NCI-H748 (cell line): ENCODE results near the gene CHRNA9.
A peak's percentile ranks its signal among the peaks of the same experiment; 100 is the strongest.
"Not testable (repeated sequence)": the region's sequence is repeated elsewhere in the genome, so short reads cannot be mapped to it uniquely, and the experiment has no call there.

Source experiments
- DNase-seq: peaks from one replicate; lab custom pipeline; 2025; ENCODE audit not compliant: unreplicated experiment; lab: John Stamatoyannopoulos, UW

CHRNA9 gene

DNA sequence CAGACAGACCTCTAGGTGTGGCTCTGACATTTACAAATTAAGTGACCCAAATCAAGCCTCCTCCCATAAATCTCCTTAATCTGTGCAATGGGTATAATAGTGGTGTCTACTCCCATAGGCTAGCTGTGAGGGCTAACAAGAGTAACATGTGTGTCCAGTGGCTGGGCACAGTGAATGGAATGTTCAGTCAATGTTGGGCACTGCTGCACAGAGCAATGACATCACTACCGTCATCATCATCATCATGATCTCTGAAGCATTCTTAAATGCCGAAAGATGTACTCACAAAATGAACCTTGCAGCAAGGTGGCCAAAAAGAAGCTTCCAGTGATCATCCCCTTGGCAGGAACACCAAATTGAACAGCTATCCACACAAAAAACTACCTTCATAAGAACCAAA, 43.5 kb downstream of the CHRNA9 start:
- no peak for DNase-seq

DNA sequence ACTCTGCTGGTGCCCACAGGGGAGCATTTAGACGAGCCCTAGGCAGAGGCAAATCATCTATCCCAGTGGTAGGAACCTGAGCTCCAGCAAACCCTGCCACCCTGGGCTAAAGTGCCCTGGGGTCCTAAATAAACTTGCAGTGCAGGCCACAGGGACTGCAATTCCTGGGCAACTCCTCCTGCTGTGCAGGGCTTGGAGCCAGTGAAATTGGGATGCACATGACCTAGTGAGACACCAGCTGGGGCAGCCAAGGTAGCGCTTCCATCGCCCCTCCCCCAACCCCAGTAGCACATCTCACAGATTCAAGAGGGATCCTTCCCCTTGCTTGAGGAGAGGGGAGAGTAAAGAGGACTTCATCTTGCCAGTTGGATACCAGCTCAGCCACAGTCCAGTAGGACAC, 44.1 kb downstream of the CHRNA9 start:
- no peak for DNase-seq

DNA sequence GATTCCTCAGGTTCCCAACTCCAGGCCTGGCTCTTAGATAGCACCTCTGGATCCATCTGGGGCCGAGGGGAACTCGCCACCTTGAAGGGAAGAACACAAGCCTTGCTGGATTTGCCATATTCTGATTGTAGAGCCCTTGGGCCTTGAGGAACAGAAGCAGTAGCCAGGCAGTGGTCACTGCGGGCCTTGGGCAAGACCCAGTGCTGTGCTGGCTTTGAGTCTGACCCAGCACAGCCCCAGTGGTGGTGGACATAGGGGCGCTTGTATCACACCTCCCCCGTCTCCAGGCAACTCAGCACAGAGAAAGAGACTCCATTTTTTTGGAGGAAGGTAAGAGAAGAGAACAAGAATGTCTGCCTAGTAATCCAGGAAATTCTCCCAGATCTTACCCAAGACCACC, 45.5 kb downstream of the CHRNA9 start:
- DNase-seq, result no peak

- no peak for DNase-seq
Measured at GRCh38 chr4:40388239-40388638, 53.1 kb downstream of the CHRNA9 start.

- DNase-seq, result no peak
Measured at GRCh38 chr4:40389986-40390385, 54.9 kb downstream of the CHRNA9 start.

DNA sequence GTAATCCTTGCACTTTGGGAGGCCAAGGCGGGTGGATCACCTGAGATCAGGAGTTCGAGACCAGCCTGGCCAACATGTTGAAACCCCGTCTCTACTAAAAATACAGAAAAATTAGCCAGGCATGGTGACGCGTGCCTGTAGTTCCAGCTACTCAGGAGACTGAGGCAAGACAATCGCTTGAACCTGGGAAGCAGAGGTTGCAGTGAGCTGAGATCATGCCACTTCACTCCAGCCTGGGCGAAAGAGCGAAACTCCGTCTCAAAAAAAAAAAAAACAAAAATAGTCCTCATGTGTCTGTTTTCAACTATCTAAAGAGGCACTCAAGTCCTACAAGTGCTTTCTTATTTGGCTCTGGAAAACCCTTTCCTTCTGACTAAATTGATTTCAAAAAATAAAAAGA, 57.1 kb downstream of the CHRNA9 start:
- not testable (repeated sequence) for DNase-seq

- no peak for DNase-seq
Measured at GRCh38 chr4:40394236-40394635, 59.1 kb downstream of the CHRNA9 start.

GRCh38 chr4:40395166-40395900, 60.2 kb downstream of the CHRNA9 start:
- no peak for DNase-seq

DNA sequence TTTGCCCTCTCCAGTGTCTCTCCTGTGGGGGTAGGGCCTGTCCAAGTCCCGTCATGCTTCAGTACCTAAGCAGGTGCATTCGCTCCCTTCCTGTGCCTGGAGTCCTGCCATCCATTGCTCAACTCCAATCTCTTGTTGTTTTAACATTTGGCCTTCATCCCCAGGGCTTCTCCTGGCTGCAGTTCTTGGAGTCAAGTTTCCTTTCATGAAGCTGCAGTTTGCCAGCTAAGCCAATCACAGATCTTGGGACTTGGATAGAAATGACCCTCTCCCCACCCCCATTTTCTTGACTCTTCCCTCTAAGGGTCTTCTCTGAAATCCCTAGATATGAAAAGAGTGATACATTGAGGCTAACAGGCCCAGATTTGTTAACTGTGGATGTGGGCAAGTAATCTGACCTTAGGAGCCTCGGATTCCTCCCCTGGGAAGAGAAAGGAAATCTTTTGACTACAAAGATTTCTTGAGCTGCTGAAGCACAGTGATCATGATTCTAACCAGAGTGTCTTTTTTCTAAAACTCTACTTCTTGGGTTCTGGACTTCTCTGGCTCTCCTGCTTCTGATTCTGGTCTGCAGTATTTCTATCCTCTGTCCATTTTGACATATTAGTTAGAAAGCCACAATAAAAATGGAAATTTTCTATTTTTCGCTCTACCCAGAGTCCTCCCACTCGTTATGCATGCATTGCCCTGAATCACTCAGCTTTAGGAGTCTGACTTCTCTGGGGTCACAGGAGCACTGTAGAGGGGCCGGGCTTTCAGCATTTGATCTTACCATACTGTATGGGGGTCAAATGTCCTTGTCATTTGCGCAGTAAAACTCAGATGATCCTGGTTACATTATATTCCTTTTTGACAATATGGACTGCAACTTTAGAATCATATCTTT, 61.0 kb downstream of the CHRNA9 start:
- peak; percentile 30 for DNase-seq

GRCh38 chr4:40399578-40399977, 64.4 kb downstream of the CHRNA9 start:
- no peak for DNase-seq

GRCh38 chr4:40401096-40401495, 66.0 kb downstream of the CHRNA9 start:
- no peak for DNase-seq

DNA sequence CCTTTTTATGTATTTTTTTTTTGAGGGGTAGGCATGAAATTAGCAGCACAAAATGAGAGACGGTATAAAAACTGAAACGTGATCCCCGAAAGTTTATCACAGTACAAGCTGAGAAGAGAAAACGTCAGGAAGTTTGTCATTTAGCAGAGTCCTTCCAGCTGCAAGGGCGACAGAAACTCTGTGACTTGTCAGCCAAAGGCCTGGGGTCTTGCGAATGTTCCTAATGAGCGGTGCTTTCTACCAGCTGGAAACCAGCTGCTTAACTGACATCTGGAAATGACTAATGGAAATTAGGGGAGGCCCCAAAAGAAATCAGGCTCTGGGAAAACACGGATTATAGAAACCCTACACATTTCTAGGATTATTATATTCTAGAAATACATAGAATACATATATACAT, 66.5 kb downstream of the CHRNA9 start:
- DNase-seq, result no peak

DNA sequence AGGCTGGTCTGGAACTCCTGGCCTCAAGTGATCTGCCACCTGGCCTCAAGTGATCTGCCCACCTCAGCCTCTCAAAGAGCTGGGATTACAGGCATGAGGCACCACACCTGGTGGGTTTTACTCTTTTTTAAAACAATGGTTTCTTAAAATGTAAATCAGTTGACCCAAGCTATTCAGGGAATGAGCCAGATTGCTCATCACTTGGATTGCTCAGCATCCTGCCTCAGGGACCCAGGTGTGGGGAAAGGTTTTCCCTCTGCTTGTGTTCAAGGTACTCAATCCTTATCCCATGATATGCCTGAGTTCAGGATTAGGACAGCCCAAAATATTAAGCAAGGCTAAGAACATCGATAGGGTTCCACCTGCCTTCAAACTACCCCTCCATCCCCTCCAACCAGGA, 67.4 kb downstream of the CHRNA9 start:
- no peak for DNase-seq

- DNase-seq, result no peak
Measured at GRCh38 chr4:40403081-40403480, 67.9 kb downstream of the CHRNA9 start.
